Measurements from ENCODE around the gene SNTG2. TPM values are rescaled to one million over a fixed set of nuclear protein-coding genes. Genes with fewer than 3 reads are reported as not detected.

SNTG2 gene
- total RNA-seq, 6 experiments from 2014 or later, result not detected

- no peak overlapping the region for H3K4me3 ChIP-seq
- no peak overlapping the region for H3K27ac ChIP-seq
- no peak for DNase-seq
- no peaks in the 10 kb centered on the region for H3K27me3 ChIP-seq
- no peak for ATAC-seq
- no peak for TF ChIP-seq POLR2A (IDR thresholded peaks at IDR 0.05)
- TF ChIP-seq, protein P1, sequence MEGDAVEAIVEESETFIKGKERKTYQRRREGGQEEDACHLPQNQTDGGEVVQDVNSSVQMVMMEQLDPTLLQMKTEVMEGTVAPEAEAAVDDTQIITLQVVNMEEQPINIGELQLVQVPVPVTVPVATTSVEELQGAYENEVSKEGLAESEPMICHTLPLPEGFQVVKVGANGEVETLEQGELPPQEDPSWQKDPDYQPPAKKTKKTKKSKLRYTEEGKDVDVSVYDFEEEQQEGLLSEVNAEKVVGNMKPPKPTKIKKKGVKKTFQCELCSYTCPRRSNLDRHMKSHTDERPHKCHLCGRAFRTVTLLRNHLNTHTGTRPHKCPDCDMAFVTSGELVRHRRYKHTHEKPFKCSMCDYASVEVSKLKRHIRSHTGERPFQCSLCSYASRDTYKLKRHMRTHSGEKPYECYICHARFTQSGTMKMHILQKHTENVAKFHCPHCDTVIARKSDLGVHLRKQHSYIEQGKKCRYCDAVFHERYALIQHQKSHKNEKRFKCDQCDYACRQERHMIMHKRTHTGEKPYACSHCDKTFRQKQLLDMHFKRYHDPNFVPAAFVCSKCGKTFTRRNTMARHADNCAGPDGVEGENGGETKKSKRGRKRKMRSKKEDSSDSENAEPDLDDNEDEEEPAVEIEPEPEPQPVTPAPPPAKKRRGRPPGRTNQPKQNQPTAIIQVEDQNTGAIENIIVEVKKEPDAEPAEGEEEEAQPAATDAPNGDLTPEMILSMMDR (IDR thresholded peaks at IDR 0.05), result no peak
- no peaks in the 10 kb centered on the region for H3K4me1 ChIP-seq
- intact Hi-C loops (cut with DNase I), result no loop called here
- H3K9me3 ChIP-seq, result no peaks in the 10 kb centered on the region
- 49% methylated on average over 4 of the region's 13 CpGs for WGBS (ENCODE audit: insufficient coverage, low coverage, low lambda C conversion rate, missing lambda C conversion rate)
- no peaks in the 10 kb centered on the region for H3K36me3 ChIP-seq
Observed at GRCh38 chr2:1150724-1151511, 200.3 kb downstream of the SNTG2 start.

DNA sequence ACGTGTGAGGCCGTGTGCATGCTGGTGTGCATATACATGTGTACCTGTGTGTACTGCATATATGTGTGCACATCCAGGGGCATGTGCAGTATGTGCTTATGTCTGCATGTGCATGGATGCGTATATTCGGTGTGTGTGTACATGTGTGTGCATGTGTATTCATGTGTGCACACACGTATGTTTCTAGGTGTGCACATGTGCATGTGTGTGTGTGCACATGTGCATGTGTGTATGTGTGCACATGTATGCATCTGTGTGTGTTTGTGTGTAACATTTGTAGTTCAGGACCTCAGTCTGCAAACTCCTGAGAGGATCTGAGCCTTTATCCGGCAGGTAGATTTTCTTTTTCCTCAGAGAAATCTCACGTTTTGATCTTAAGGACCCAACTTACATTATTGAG is 201.7 kb downstream of the SNTG2 start:
- DNase-seq (no peak), ATAC-seq (no peak)
- Histone ChIP-seq H3K4me1 (no peaks in the 10 kb centered on the region), H3K36me3 (no peaks in the 10 kb centered on the region), H3K4me3 (no peak overlapping the region), H3K27me3 (no peaks in the 10 kb centered on the region), H3K27ac (no peak overlapping the region), H3K9me3 (no peaks in the 10 kb centered on the region)
- intact Hi-C loops (cut with DNase I), result no loop called here
- TF ChIP-seq POLR2A (IDR thresholded peaks at IDR 0.05), result no peak
- TF ChIP-seq, protein P1 (IDR thresholded peaks at IDR 0.05), result no peak
- 55% methylated on average over 7 of the region's 7 CpGs for WGBS (ENCODE audit: insufficient coverage, low coverage, low lambda C conversion rate, missing lambda C conversion rate)

DNA sequence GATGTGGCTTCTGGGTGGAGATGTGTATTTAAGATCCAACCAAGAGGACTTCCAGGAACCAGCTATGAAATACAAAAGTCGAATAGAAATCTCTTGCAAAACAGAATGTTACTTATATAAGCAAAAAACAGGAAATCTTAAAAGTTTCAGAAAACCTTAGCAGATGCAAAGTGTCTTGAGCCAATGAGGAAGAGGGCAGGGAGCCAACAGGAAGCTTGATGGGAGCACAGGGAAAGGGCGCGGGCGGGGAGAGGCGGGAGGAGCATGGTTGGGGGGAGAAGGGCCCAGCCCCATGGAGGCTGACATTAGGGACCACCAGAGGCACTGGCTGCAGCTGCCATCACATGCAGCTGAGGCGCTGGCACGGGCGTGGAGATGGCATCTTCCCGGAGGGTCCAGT is 203.3 kb downstream of the SNTG2 start:
- ATAC-seq, result peak; percentile 42 to 51 (median 46)
- WGBS (ENCODE audit: insufficient coverage, low coverage, low lambda C conversion rate, missing lambda C conversion rate), result 61% methylated on average over 9 of the region's 9 CpGs
- TF ChIP-seq POLR2A (IDR thresholded peaks at IDR 0.05), result no peak
- TF ChIP-seq, protein P1 (IDR thresholded peaks at IDR 0.05), result no peak
- Histone ChIP-seq H3K27ac (no peak overlapping the region), H3K9me3 (no peaks in the 10 kb centered on the region), H3K27me3 (no peaks in the 10 kb centered on the region), H3K36me3 (no peaks in the 10 kb centered on the region), H3K4me1 (no peaks in the 10 kb centered on the region), H3K4me3 (no peak overlapping the region)
- intact Hi-C loops (cut with DNase I), result no loop called here
- DNase-seq, result peak in 1 of 3 donors; percentile 46

GRCh38 chr2:1154710-1155594 is 204.3 kb downstream of the SNTG2 start:
- WGBS (ENCODE audit: insufficient coverage, low coverage, low lambda C conversion rate, missing lambda C conversion rate), result 37% methylated on average over 4 of the region's 4 CpGs
- DNase-seq, result no peak
- H3K36me3 ChIP-seq, result no peaks in the 10 kb centered on the region
- no peak overlapping the region for H3K27ac ChIP-seq
- no peaks in the 10 kb centered on the region for H3K9me3 ChIP-seq
- no peak overlapping the region for H3K4me3 ChIP-seq
- ATAC-seq, result no peak
- no peak for TF ChIP-seq POLR2A (IDR thresholded peaks at IDR 0.05)
- TF ChIP-seq, protein P1 (IDR thresholded peaks at IDR 0.05), result no peak
- intact Hi-C loops (cut with DNase I), result no loop called here
- no peaks in the 10 kb centered on the region for H3K27me3 ChIP-seq
- no peaks in the 10 kb centered on the region for H3K4me1 ChIP-seq
